Liver (tissue), 9 donors: Measurements from ENCODE around the gene SHTN1. TPM values are rescaled to one million over a fixed set of nuclear protein-coding genes. Genes with fewer than 3 reads are reported as not detected.

Source experiments
- DNase-seq: peaks from one replicate; pipeline ENCODE4 v3.0.0-alpha.2; 2017; ENCODE audit warnings: low spot score
- H3K27ac ChIP-seq, 2 donors: one replicate each; pipeline ENCODE4 v1.7.0; 2013; ENCODE audit warnings: inconsistent platforms in 2 of 2, low read length in 2 of 2, control low read depth in 1 of 2, low read depth in 1 of 2, mild to moderate bottlenecking in 1 of 2
- H3K27me3 ChIP-seq, 4 donors: one replicate each; pipeline versions ENCODE4 v1.6.1 to v1.7.0; 2013; ENCODE audit warnings: low read length in 3 of 4, inconsistent platforms in 1 of 4, mild to moderate bottlenecking in 1 of 4, moderate library complexity in 1 of 4; ENCODE audit not compliant: control insufficient read depth in 4 of 4, insufficient read depth in 4 of 4
- H3K36me3 ChIP-seq, 4 donors: one replicate each; pipeline versions ENCODE4 v1.6.1 to v1.7.0; 2013; ENCODE audit warnings: low read length in 3 of 4, mild to moderate bottlenecking in 3 of 4, low read depth in 1 of 4, moderate library complexity in 1 of 4; ENCODE audit not compliant: control insufficient read depth in 4 of 4, insufficient read depth in 3 of 4
- H3K4me1 ChIP-seq, 4 donors: one replicate each; pipeline versions ENCODE4 v1.6.1 to v1.7.0; 2013; ENCODE audit warnings: low read length in 3 of 4, mild to moderate bottlenecking in 3 of 4, moderate library complexity in 1 of 4; ENCODE audit not compliant: control insufficient read depth in 4 of 4, insufficient read depth in 4 of 4
- H3K4me3 ChIP-seq, 3 donors: one replicate each; pipeline versions ENCODE4 v1.6.1 to v1.7.0; 2013; ENCODE audit warnings: low read length in 3 of 3, control low read depth in 1 of 3, low read depth in 1 of 3, mild to moderate bottlenecking in 1 of 3
- H3K9ac ChIP-seq, 2 donors: one replicate each; pipeline ENCODE4 v1.7.0; 2013; ENCODE audit warnings: low read length in 2 of 2, mild to moderate bottlenecking in 2 of 2, moderate library complexity in 2 of 2, control low read depth in 1 of 2, low read depth in 1 of 2
- H3K9me3 ChIP-seq, 4 donors: one replicate each; pipeline versions ENCODE4 v1.6.1 to v1.7.0; 2013; ENCODE audit warnings: low read length in 3 of 4; ENCODE audit not compliant: control insufficient read depth in 4 of 4
- CTCF ChIP-seq: fragments of 150-350 bp; IDR thresholded peaks from 2 replicates; pipeline ENCODE4 v1.5.1; 2017; ENCODE audit warnings: improper control_type of control experiment, low read depth, low read length; ENCODE audit not compliant: missing input control
- FOXA1 ChIP-seq: IDR thresholded peaks from 2 replicates; pipeline ENCODE4 v1.6.1; 2016; ENCODE audit warnings: antibody characterized with exemption
- FOXA2 ChIP-seq: IDR thresholded peaks from 2 replicates; pipeline ENCODE4 v1.6.1; 2016; ENCODE audit warnings: antibody characterized with exemption
- GABPA ChIP-seq, 2 donors: IDR thresholded peaks in 1 of 2; conservative IDR thresholded peaks in 1 of 2; 2 replicates each; pipeline ENCODE4 v1.6.1; 2016; ENCODE audit warnings: antibody characterized with exemption in 2 of 2, mild to moderate bottlenecking in 1 of 2, moderate library complexity in 1 of 2
- HNF4A ChIP-seq, 2 donors: conservative IDR thresholded peaks; 2 replicates each; pipeline ENCODE4 v1.6.1; 2016; ENCODE audit warnings: antibody characterized with exemption in 2 of 2, mild to moderate bottlenecking in 2 of 2
- JUND ChIP-seq, 2 donors: IDR thresholded peaks; 2 replicates each; pipeline ENCODE4 v1.6.1; 2016; ENCODE audit warnings: antibody characterized with exemption in 2 of 2
- MAX ChIP-seq: IDR thresholded peaks from 2 replicates; pipeline ENCODE4 v1.6.1; 2016; ENCODE audit warnings: antibody characterized with exemption
- NR2F2 ChIP-seq: IDR thresholded peaks from 2 replicates; pipeline ENCODE4 v1.6.1; 2016; ENCODE audit warnings: antibody characterized with exemption
- RXRA ChIP-seq, 2 donors: IDR thresholded peaks; 2 replicates each; pipeline ENCODE4 v1.6.1; 2017 to 2018; ENCODE audit warnings: antibody characterized with exemption in 2 of 2, mild to moderate bottlenecking in 1 of 2
- SP1 ChIP-seq: IDR thresholded peaks from 2 replicates; pipeline ENCODE4 v1.6.1; 2018; ENCODE audit warnings: antibody characterized with exemption, mild to moderate bottlenecking
- TAF1 ChIP-seq: conservative IDR thresholded peaks from 2 replicates; pipeline ENCODE4 v1.6.1; 2016; ENCODE audit warnings: antibody characterized with exemption, mild to moderate bottlenecking
- YY1 ChIP-seq: IDR thresholded peaks from 2 replicates; pipeline ENCODE4 v1.6.1; 2016; ENCODE audit warnings: antibody characterized with exemption, mild to moderate bottlenecking
- ZBTB33 ChIP-seq: IDR thresholded peaks from 2 replicates; pipeline ENCODE4 v1.6.1; 2016; ENCODE audit warnings: antibody characterized with exemption
- WGBS: extraction: QIAGEN DNeasy Blood & Tissue Kit; methylation state at CpG from one replicate; pipeline ENCODE4 v1.1.7; 2013; 5-methylcytosine and 5-hydroxymethylcytosine counted together
- polyA plus RNA-seq, 2 donors: library from polyadenylated mRNA; stranded (reverse) in 1 of 2; unstranded in 1 of 2; fragments of 200-250 nt in 1 of 2; fragments of >200 nt in 1 of 2; fragmentation: Nextera tagmentation in 1 of 2; extraction: Ambion mirVana in 1 of 2; gene quantifications; one replicate each; pipeline versions ENCODE4 v1.2.1 to v1.2.3, GENCODE V29; 2013 to 2015
- total RNA-seq, 2 donors: library from RNA; depleted of rRNA; stranded (reverse); fragments of >200 nt; gene quantifications; one replicate each; pipeline ENCODE4 v1.2.3, GENCODE V29; 2014
- TF ChIP-seq, protein P1 (sequence below): IDR thresholded peaks from 2 replicates; pipeline ENCODE4 v1.6.1; 2016; ENCODE audit warnings: antibody characterized with exemption, mild to moderate bottlenecking
- TF ChIP-seq, protein P2 (sequence below): IDR thresholded peaks from 2 replicates; pipeline ENCODE4 v1.6.1; 2016; ENCODE audit warnings: antibody characterized with exemption
- donor health status: healthy.
- donor health status: healthy.
- donor health status: healthy.
- donor health status: healthy.
- donor health status: healthy.

Gene SHTN1
- total and polyA plus RNA-seq, 4 donors: 3.2 to 11.7 (median 10.3) TPM

- WGBS: 94% methylated on average over 3 of the region's 3 CpGs
- TF ChIP-seq FOXA1 (no peak), JUND (IDR thresholded peaks at IDR 0.05) (no peak)
- peaks cover 0 to 9% (median 6%) of the 10 kb centered on the region in 4 donors for H3K4me1 ChIP-seq
- DNase-seq: no peak
- H3K9me3 ChIP-seq: no peaks in the 10 kb centered on the region
- H3K27me3 ChIP-seq: no peaks in the 10 kb centered on the region
- no peak overlapping the region for H3K27ac ChIP-seq
- peaks cover 0 to 29% (median 12%) of the 10 kb centered on the region in 4 donors for H3K36me3 ChIP-seq
- no peak overlapping the region for H3K9ac ChIP-seq
- no peak overlapping the region for H3K4me3 ChIP-seq
Observed at GRCh38 chr10:116910910-116911309, 94.1 kb downstream of the SHTN1 start.

DNA sequence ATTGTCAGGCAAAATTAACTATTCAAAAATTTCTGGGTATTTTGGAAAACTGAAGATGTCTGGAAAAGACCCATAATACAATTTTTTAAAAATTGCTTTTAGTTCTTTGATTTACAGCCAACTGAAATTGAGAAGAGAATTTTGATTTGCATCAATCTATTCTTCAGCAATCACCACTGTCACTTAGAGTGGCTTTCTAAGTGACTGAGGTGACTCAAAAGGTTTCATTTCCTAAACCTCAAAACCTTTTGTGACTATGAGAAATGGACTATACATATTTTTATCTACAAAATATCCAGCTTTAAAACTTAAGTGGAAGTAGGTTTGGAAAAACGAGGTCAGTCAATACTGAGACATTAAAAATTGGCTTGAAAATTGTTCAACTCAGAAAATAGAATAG is 95.7 kb downstream of the SHTN1 start:
- no peaks in the 10 kb centered on the region for H3K9me3 ChIP-seq
- H3K9ac ChIP-seq: no peak overlapping the region
- peaks cover 0 to 9% (median 6%) of the 10 kb centered on the region in 4 donors for H3K4me1 ChIP-seq
- no peak overlapping the region for H3K27ac ChIP-seq
- no peak for DNase-seq
- TF ChIP-seq MAX: no peak
- TF ChIP-seq JUND (IDR thresholded peaks at IDR 0.05): no peak
- TF ChIP-seq GABPA (IDR thresholded peaks at IDR 0.05 in 1 of 2, conservative IDR thresholded peaks at IDR 0.05 in 1 of 2): no peak
- TF ChIP-seq HNF4A (conservative IDR thresholded peaks at IDR 0.05): no peak
- TF ChIP-seq TAF1: no peak
- no peak for TF ChIP-seq NR2F2
- no peak for TF ChIP-seq RXRA (IDR thresholded peaks at IDR 0.05)
- TF ChIP-seq ZBTB33: no peak
- no peak for TF ChIP-seq YY1
- no peak for TF ChIP-seq FOXA2
- TF ChIP-seq, protein P1, sequence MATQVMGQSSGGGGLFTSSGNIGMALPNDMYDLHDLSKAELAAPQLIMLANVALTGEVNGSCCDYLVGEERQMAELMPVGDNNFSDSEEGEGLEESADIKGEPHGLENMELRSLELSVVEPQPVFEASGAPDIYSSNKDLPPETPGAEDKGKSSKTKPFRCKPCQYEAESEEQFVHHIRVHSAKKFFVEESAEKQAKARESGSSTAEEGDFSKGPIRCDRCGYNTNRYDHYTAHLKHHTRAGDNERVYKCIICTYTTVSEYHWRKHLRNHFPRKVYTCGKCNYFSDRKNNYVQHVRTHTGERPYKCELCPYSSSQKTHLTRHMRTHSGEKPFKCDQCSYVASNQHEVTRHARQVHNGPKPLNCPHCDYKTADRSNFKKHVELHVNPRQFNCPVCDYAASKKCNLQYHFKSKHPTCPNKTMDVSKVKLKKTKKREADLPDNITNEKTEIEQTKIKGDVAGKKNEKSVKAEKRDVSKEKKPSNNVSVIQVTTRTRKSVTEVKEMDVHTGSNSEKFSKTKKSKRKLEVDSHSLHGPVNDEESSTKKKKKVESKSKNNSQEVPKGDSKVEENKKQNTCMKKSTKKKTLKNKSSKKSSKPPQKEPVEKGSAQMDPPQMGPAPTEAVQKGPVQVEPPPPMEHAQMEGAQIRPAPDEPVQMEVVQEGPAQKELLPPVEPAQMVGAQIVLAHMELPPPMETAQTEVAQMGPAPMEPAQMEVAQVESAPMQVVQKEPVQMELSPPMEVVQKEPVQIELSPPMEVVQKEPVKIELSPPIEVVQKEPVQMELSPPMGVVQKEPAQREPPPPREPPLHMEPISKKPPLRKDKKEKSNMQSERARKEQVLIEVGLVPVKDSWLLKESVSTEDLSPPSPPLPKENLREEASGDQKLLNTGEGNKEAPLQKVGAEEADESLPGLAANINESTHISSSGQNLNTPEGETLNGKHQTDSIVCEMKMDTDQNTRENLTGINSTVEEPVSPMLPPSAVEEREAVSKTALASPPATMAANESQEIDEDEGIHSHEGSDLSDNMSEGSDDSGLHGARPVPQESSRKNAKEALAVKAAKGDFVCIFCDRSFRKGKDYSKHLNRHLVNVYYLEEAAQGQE: no peak
- no peak for TF ChIP-seq CTCF
- TF ChIP-seq SP1: no peak
- TF ChIP-seq FOXA1: no peak
- TF ChIP-seq, protein P2, sequence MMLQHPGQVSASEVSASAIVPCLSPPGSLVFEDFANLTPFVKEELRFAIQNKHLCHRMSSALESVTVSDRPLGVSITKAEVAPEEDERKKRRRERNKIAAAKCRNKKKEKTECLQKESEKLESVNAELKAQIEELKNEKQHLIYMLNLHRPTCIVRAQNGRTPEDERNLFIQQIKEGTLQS: no peak
- WGBS: 92% methylated on average over 1 of the region's 1 CpG
- no peaks in the 10 kb centered on the region for H3K27me3 ChIP-seq
- no peak overlapping the region for H3K4me3 ChIP-seq
- peaks cover 0 to 24% (median 11%) of the 10 kb centered on the region in 4 donors for H3K36me3 ChIP-seq
